ENCODE results near the gene GRIA1.

- no peak for TF ChIP-seq GLI4 (CRISPR knock-in tag; IDR thresholded peaks at IDR 0.05; ENCODE audit: borderline replicate concordance)
- TF ChIP-seq POLR2A (IDR thresholded peaks at IDR 0.05; ENCODE audit: insufficient read depth in 1 of 2, low read depth in 2 of 2, low read length in 2 of 2) = no peak
- no peak for TF ChIP-seq ZBTB26 (CRISPR knock-in tag; IDR thresholded peaks at IDR 0.05; ENCODE audit: borderline replicate concordance)
- TF ChIP-seq PLRG1 (conservative IDR thresholded peaks at IDR 0.05) = no peak
- TF ChIP-seq SAFB2 (CRISPR knock-in tag; IDR thresholded peaks at IDR 0.05; ENCODE audit: borderline replicate concordance, low read depth) = no peak
- no peak for TF ChIP-seq CTCF (CRISPR knock-in tag; IDR thresholded peaks at IDR 0.05)
- TF ChIP-seq CREM (IDR thresholded peaks at IDR 0.05) = no peak
- TF ChIP-seq CREM (CRISPR knock-in tag; IDR thresholded peaks at IDR 0.05) = no peak
- TF ChIP-seq CBX5 (CRISPR knock-in tag; IDR thresholded peaks at IDR 0.05; ENCODE audit: borderline replicate concordance) = no peak
- TF ChIP-seq MYC (CRISPR knock-in tag; IDR thresholded peaks at IDR 0.05; ENCODE audit: borderline replicate concordance) = no peak
These were observed 69.5 kb downstream of the GRIA1 start for GRCh38 chr5:153559926-153560325.
